Measurements from ENCODE around the gene TMEM39A.

DNA sequence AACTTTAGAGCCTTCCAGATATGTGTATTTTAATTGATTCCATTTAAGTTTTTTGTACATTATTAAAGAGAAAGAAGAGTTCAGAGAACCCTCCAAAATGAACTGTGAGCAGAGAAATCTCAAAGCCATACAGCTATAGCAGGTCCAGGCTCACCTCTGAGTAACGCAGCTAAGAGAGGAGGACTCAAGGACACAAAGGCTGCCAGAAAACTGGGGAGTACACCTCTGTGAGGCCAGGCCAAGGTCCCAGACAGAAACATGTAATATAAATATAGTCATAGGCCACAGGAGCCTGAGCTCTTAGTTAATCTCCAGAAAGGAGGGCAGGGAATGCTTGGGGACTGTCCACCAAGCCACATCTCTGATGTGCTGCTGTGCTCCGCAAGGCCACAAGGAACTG lies 66.5 kb downstream of the TMEM39A start:
- TF ChIP-seq, protein P1, sequence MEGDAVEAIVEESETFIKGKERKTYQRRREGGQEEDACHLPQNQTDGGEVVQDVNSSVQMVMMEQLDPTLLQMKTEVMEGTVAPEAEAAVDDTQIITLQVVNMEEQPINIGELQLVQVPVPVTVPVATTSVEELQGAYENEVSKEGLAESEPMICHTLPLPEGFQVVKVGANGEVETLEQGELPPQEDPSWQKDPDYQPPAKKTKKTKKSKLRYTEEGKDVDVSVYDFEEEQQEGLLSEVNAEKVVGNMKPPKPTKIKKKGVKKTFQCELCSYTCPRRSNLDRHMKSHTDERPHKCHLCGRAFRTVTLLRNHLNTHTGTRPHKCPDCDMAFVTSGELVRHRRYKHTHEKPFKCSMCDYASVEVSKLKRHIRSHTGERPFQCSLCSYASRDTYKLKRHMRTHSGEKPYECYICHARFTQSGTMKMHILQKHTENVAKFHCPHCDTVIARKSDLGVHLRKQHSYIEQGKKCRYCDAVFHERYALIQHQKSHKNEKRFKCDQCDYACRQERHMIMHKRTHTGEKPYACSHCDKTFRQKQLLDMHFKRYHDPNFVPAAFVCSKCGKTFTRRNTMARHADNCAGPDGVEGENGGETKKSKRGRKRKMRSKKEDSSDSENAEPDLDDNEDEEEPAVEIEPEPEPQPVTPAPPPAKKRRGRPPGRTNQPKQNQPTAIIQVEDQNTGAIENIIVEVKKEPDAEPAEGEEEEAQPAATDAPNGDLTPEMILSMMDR (IDR thresholded peaks at IDR 0.05; ENCODE audit: low read depth, low read length, missing input control) = no peak
- TF ChIP-seq ATF3 (IDR thresholded peaks at IDR 0.05) (no peak), RAD21 (IDR thresholded peaks at IDR 0.05) (no peak), NR2F2 (IDR thresholded peaks at IDR 0.05) (no peak), YY1 (IDR thresholded peaks at IDR 0.05) (no peak)
- TF ChIP-seq, protein P2, sequence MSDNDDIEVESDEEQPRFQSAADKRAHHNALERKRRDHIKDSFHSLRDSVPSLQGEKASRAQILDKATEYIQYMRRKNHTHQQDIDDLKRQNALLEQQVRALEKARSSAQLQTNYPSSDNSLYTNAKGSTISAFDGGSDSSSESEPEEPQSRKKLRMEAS (IDR thresholded peaks at IDR 0.05) = no peak
- TF ChIP-seq, protein P3, sequence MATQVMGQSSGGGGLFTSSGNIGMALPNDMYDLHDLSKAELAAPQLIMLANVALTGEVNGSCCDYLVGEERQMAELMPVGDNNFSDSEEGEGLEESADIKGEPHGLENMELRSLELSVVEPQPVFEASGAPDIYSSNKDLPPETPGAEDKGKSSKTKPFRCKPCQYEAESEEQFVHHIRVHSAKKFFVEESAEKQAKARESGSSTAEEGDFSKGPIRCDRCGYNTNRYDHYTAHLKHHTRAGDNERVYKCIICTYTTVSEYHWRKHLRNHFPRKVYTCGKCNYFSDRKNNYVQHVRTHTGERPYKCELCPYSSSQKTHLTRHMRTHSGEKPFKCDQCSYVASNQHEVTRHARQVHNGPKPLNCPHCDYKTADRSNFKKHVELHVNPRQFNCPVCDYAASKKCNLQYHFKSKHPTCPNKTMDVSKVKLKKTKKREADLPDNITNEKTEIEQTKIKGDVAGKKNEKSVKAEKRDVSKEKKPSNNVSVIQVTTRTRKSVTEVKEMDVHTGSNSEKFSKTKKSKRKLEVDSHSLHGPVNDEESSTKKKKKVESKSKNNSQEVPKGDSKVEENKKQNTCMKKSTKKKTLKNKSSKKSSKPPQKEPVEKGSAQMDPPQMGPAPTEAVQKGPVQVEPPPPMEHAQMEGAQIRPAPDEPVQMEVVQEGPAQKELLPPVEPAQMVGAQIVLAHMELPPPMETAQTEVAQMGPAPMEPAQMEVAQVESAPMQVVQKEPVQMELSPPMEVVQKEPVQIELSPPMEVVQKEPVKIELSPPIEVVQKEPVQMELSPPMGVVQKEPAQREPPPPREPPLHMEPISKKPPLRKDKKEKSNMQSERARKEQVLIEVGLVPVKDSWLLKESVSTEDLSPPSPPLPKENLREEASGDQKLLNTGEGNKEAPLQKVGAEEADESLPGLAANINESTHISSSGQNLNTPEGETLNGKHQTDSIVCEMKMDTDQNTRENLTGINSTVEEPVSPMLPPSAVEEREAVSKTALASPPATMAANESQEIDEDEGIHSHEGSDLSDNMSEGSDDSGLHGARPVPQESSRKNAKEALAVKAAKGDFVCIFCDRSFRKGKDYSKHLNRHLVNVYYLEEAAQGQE (IDR thresholded peaks at IDR 0.05) = no peak

Measured in liver (tissue), 3 donors.